Upper lobe of right lung (tissue), 1 donor: ENCODE results near the gene CHRNA1. TPM values are rescaled to one million over a fixed set of nuclear protein-coding genes. Genes with fewer than 3 reads are reported as not detected.

Experiments used
- ATAC-seq: fragments of 200-7000 bp; cut with Tn5 transposase; one replicate; pipeline ENCODE4 v1.9.1; 2020; ENCODE audit warnings: mild to moderate bottlenecking, moderate library complexity
- DNase-seq: peaks from one replicate; pipeline ENCODE4 v3.0.0-alpha.2; 2020
- H3K27ac ChIP-seq: fragments of 200-600 bp; one replicate; pipeline ENCODE4 v1.8.0; 2022
- H3K27me3 ChIP-seq: fragments of 200-600 bp; one replicate; pipeline ENCODE4 v1.8.0; 2022; ENCODE audit warnings: mild to moderate bottlenecking
- H3K36me3 ChIP-seq: fragments of 200-600 bp; one replicate; pipeline ENCODE4 v1.8.0; 2022
- H3K4me1 ChIP-seq: fragments of 200-600 bp; one replicate; pipeline ENCODE4 v1.8.0; 2022
- H3K4me3 ChIP-seq: fragments of 200-600 bp; one replicate; pipeline ENCODE4 v1.8.0; 2022; ENCODE audit warnings: mild to moderate bottlenecking
- H3K9me3 ChIP-seq: fragments of 200-600 bp; one replicate; pipeline ENCODE4 v1.8.0; 2022
- intact Hi-C: fragments of 100-400 bp; cut with DNase I; formaldehyde crosslinking; loops from one replicate; pipeline ENCODE4 v1.11.0; 2022
- total RNA-seq: library from RNA; stranded (reverse); fragmentation: NEBNext Ultra II Directional; extraction: Animal tissue kit (Norgen Biotek cat#: 25700); gene quantifications from one replicate; pipeline ENCODE4 v1.2.1, GENCODE V29; 2021
- TF ChIP-seq, protein P1 (sequence below): fragments of 200-600 bp; IDR thresholded peaks from one replicate; pipeline ENCODE4 v1.8.0; 2022; ENCODE audit warnings: antibody characterized with exemption
- donor health status: DM: no; HTN: yes; CAD: no; lungs with severe emphysema.

Gene CHRNA1
- total RNA-seq, 1 donor from 2014 or later: 0.52 TPM

DNA sequence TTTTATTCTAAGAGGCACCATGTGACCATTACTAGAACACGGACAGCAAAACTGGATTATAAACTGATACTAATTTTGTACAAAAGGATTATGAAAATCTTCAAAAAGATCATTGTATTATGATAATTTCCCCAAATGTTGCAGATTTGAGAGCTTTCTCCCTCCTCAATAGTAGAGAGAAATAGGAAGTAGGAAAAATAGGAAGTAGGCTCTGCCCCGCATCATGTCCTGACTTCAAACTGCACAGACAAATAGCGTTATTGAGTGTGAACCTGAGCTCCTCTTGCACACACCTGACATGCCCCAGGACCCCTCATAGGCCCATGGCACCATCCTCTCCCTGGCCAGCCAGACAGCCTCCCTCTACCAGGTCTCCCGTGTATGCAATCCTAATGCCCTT lies 25.4 kb downstream of the CHRNA1 start:
- no peak overlapping the region for H3K4me3 ChIP-seq
- no peaks in the 10 kb centered on the region for H3K27me3 ChIP-seq
- intact Hi-C loops: no loop called here
- no peaks in the 10 kb centered on the region for H3K36me3 ChIP-seq
- no peak for DNase-seq
- no peak for ATAC-seq
- H3K27ac ChIP-seq: no peak overlapping the region
- H3K4me1 ChIP-seq: no peaks in the 10 kb centered on the region
- TF ChIP-seq, protein P1, sequence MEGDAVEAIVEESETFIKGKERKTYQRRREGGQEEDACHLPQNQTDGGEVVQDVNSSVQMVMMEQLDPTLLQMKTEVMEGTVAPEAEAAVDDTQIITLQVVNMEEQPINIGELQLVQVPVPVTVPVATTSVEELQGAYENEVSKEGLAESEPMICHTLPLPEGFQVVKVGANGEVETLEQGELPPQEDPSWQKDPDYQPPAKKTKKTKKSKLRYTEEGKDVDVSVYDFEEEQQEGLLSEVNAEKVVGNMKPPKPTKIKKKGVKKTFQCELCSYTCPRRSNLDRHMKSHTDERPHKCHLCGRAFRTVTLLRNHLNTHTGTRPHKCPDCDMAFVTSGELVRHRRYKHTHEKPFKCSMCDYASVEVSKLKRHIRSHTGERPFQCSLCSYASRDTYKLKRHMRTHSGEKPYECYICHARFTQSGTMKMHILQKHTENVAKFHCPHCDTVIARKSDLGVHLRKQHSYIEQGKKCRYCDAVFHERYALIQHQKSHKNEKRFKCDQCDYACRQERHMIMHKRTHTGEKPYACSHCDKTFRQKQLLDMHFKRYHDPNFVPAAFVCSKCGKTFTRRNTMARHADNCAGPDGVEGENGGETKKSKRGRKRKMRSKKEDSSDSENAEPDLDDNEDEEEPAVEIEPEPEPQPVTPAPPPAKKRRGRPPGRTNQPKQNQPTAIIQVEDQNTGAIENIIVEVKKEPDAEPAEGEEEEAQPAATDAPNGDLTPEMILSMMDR: no peak
- no peaks in the 10 kb centered on the region for H3K9me3 ChIP-seq

DNA sequence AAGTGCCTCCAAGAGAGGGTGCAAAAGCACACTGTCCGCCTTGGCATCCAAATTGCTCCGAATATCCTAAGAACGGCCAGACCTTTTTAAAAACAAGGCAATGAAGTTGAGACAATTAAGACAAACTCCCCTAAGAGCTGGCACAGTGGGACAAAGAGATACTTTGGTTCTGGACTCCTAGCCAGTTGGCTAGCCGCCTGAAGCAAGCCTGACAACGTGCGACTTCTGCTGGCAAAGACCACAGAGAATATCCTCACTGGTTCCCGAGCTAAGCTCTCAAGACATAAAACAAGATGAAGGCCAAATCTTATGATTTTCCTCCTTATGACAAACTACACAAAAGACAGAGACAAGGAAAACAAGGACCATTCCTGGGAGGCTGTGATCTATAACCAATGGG lies 32.7 kb downstream of the CHRNA1 start:
- DNase-seq (no peak), ATAC-seq (no peak)
- peaks cover 41% of the 10 kb centered on the region for H3K27me3 ChIP-seq
- H3K36me3 ChIP-seq: no peaks in the 10 kb centered on the region
- no peak overlapping the region for H3K4me3 ChIP-seq
- H3K27ac ChIP-seq: no peak overlapping the region
- intact Hi-C loops: no loop called here
- H3K9me3 ChIP-seq: no peaks in the 10 kb centered on the region
- H3K4me1 ChIP-seq: peaks cover 5% of the 10 kb centered on the region
- TF ChIP-seq, protein P1: no peak

DNA sequence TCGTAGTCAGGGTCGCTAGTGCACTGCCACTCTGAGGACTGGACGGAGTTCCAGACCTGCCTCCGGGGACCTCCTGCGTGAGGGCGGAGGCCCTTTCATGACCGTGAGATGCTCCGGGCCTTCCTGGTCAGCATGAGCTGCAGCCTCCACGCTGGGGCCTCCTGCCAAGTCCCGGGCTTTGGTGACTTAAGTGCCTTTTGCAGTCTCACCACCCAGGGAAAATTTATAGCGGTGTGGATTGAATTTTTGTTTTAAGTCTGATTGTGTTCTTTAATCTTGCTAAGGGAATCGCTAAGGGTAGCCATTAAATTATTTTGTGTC lies 33.6 kb downstream of the CHRNA1 start:
- H3K27me3 ChIP-seq: peaks cover 41% of the 10 kb centered on the region
- H3K36me3 ChIP-seq: no peaks in the 10 kb centered on the region
- no peak overlapping the region for H3K27ac ChIP-seq
- TF ChIP-seq, protein P1: no peak
- DNase-seq (no peak), ATAC-seq (no peak)
- no peaks in the 10 kb centered on the region for H3K9me3 ChIP-seq
- no peak overlapping the region for H3K4me3 ChIP-seq
- peaks cover 5% of the 10 kb centered on the region for H3K4me1 ChIP-seq
- intact Hi-C loops: no loop called here

DNA sequence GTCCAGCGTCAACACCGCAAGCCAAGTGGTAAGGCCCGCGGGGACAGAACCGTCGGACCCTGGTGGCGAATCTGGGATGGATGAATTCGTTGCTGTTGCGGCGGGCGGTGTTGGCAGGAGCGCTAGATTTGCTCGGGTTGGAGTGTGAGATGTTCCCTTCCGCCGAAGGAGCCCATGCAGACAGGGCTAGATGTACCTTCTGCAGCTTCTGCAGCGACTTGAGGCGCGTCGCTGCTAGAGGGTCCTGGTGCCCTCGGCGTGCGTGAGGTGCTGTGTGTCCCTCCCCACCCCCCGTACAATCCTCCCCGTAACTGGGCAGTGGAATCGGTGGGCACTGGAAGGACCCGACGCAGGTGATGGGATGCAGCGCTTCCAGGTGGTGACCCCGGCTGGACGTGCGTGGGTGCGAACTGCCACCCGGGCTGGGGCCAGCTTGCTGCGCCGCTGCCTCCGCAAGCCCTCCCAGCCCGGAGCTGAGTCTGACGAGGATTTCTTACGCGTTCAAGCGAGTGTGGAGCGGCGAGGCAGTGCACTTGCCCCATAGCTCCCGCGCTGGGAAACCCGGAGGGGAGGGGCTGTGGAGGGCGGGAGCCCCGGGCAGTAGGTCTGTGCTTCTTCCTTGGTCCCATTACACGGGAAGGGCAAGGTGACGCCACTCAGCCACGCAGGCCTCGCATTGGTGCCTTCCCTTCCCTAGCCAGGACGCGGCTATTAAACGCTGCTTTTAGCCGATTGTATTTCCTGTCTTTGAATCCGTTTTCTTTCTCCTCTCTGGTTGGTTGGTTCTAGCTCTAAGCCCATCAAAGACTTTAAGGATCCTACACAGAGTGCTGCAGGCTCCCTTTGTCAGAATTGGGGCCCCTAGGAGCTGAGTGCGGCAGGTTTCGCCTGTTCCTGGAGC lies 34.2 kb downstream of the CHRNA1 start:
- H3K4me1 ChIP-seq: peaks cover 5% of the 10 kb centered on the region
- H3K9me3 ChIP-seq: no peaks in the 10 kb centered on the region
- H3K27ac ChIP-seq: no peak overlapping the region
- TF ChIP-seq, protein P1: no peak
- H3K4me3 ChIP-seq: peak overlapping the region; percentile 33
- intact Hi-C loops: no loop called here
- ATAC-seq: peak; percentile 62
- DNase-seq: no peak
- H3K36me3 ChIP-seq: no peaks in the 10 kb centered on the region
- peaks cover 41% of the 10 kb centered on the region for H3K27me3 ChIP-seq

DNA sequence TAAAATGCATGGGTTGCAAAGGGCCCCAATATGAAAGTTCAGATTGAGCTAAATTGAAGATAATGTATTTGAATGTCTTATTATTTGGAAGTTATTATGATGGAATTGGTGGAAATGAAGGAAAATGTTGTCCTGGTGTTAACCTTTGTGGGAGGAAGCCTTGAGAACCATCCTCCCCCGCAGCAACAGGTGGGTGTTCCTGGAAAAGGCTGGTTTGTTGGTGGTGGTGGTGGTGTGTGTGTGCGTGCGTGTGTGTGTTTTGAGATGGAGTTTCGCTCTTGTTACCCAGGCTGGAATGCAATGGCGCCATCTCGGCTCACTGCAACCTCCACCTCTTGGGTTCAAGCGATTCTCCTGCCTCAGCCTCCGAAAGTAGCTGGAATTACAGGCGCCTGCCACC lies 36.2 kb downstream of the CHRNA1 start:
- Histone ChIP-seq H3K9me3 (no peaks in the 10 kb centered on the region), H3K27me3 (peaks cover 41% of the 10 kb centered on the region), H3K4me1 (peaks cover 5% of the 10 kb centered on the region), H3K36me3 (no peaks in the 10 kb centered on the region), H3K27ac (no peak overlapping the region), H3K4me3 (no peak overlapping the region)
- DNase-seq: no peak
- intact Hi-C loops: no loop called here
- TF ChIP-seq, protein P1: no peak
- ATAC-seq: no peak
